ENCODE results near the gene PDZRN3.

PDZRN3 gene

GRCh38 chr3:73423116-73423515 lies 201.6 kb downstream of the PDZRN3 start:
- Histone ChIP-seq H3K36me3 (ENCODE audit: control insufficient read depth, insufficient read depth, low read length) (no peaks in the 10 kb centered on the region), H3K9ac (ENCODE audit: low read length) (no peak overlapping the region), H3K27ac (ENCODE audit: low read depth, low read length) (peak overlapping the region; percentile 80), H3K4me3 (ENCODE audit: low read length) (no peak overlapping the region), H3K4me1 (ENCODE audit: control insufficient read depth, insufficient read depth, low read length) (peaks cover 47% of the 10 kb centered on the region), H3K27me3 (ENCODE audit: control insufficient read depth, insufficient read depth, low read length) (no peaks in the 10 kb centered on the region)

- H3K9ac ChIP-seq (ENCODE audit: low read length) = no peak overlapping the region
- H3K27ac ChIP-seq (ENCODE audit: low read depth, low read length) = peak overlapping the region; percentile 80
- H3K4me1 ChIP-seq (ENCODE audit: control insufficient read depth, insufficient read depth, low read length) = peaks cover 44% of the 10 kb centered on the region
- no peaks in the 10 kb centered on the region for H3K27me3 ChIP-seq (ENCODE audit: control insufficient read depth, insufficient read depth, low read length)
- H3K36me3 ChIP-seq (ENCODE audit: control insufficient read depth, insufficient read depth, low read length) = no peaks in the 10 kb centered on the region
- H3K4me3 ChIP-seq (ENCODE audit: low read length) = no peak overlapping the region
These were observed 202.2 kb downstream of the PDZRN3 start for GRCh38 chr3:73422571-73422970.

- no peak overlapping the region for H3K9ac ChIP-seq (ENCODE audit: low read length)
- H3K27ac ChIP-seq (ENCODE audit: low read depth, low read length) = peak overlapping the region; percentile 80
- H3K4me3 ChIP-seq (ENCODE audit: low read length) = no peak overlapping the region
- no peaks in the 10 kb centered on the region for H3K27me3 ChIP-seq (ENCODE audit: control insufficient read depth, insufficient read depth, low read length)
- no peaks in the 10 kb centered on the region for H3K36me3 ChIP-seq (ENCODE audit: control insufficient read depth, insufficient read depth, low read length)
- H3K4me1 ChIP-seq (ENCODE audit: control insufficient read depth, insufficient read depth, low read length) = peaks cover 39% of the 10 kb centered on the region
These were observed 204.8 kb downstream of the PDZRN3 start for GRCh38 chr3:73419942-73420341.

- H3K4me3 ChIP-seq (ENCODE audit: low read length) = no peak overlapping the region
- peak overlapping the region; percentile 80 for H3K27ac ChIP-seq (ENCODE audit: low read depth, low read length)
- H3K36me3 ChIP-seq (ENCODE audit: control insufficient read depth, insufficient read depth, low read length) = no peaks in the 10 kb centered on the region
- H3K4me1 ChIP-seq (ENCODE audit: control insufficient read depth, insufficient read depth, low read length) = peaks cover 41% of the 10 kb centered on the region
- H3K9ac ChIP-seq (ENCODE audit: low read length) = no peak overlapping the region
- H3K27me3 ChIP-seq (ENCODE audit: control insufficient read depth, insufficient read depth, low read length) = no peaks in the 10 kb centered on the region
These were observed 205.4 kb downstream of the PDZRN3 start for GRCh38 chr3:73419179-73419803.

GRCh38 chr3:73418681-73419080 lies 206.1 kb downstream of the PDZRN3 start:
- Histone ChIP-seq H3K27ac (ENCODE audit: low read depth, low read length) (peak overlapping the region; percentile 80), H3K4me1 (ENCODE audit: control insufficient read depth, insufficient read depth, low read length) (peaks cover 41% of the 10 kb centered on the region)

GRCh38 chr3:73415118-73415517 lies 209.6 kb downstream of the PDZRN3 start:
- peaks cover 37% of the 10 kb centered on the region for H3K4me1 ChIP-seq (ENCODE audit: control insufficient read depth, insufficient read depth, low read length)
- no peak overlapping the region for H3K4me3 ChIP-seq (ENCODE audit: low read length)
- H3K36me3 ChIP-seq (ENCODE audit: control insufficient read depth, insufficient read depth, low read length) = no peaks in the 10 kb centered on the region
- no peak overlapping the region for H3K9ac ChIP-seq (ENCODE audit: low read length)
- H3K27ac ChIP-seq (ENCODE audit: low read depth, low read length) = no peak overlapping the region
- H3K27me3 ChIP-seq (ENCODE audit: control insufficient read depth, insufficient read depth, low read length) = no peaks in the 10 kb centered on the region

More at GRCh38 chr3:73418681-73419080, 206.1 kb downstream of the PDZRN3 start:
- no peaks in the 10 kb centered on the region for H3K36me3 ChIP-seq (ENCODE audit: control insufficient read depth, insufficient read depth, low read length)
- H3K9ac ChIP-seq (ENCODE audit: low read length) = no peak overlapping the region
- no peak overlapping the region for H3K4me3 ChIP-seq (ENCODE audit: low read length)
- H3K27me3 ChIP-seq (ENCODE audit: control insufficient read depth, insufficient read depth, low read length) = no peaks in the 10 kb centered on the region

- no peaks in the 10 kb centered on the region for H3K27me3 ChIP-seq (ENCODE audit: control insufficient read depth, insufficient read depth, low read length)
- no peak overlapping the region for H3K27ac ChIP-seq (ENCODE audit: low read depth, low read length)
- H3K9ac ChIP-seq (ENCODE audit: low read length) = no peak overlapping the region
- H3K36me3 ChIP-seq (ENCODE audit: control insufficient read depth, insufficient read depth, low read length) = no peaks in the 10 kb centered on the region
- peaks cover 39% of the 10 kb centered on the region for H3K4me1 ChIP-seq (ENCODE audit: control insufficient read depth, insufficient read depth, low read length)
- H3K4me3 ChIP-seq (ENCODE audit: low read length) = no peak overlapping the region
These were observed 211.1 kb downstream of the PDZRN3 start for GRCh38 chr3:73413619-73414018.

GRCh38 chr3:73411993-73412392 lies 212.7 kb downstream of the PDZRN3 start:
- no peaks in the 10 kb centered on the region for H3K27me3 ChIP-seq (ENCODE audit: control insufficient read depth, insufficient read depth, low read length)
- H3K36me3 ChIP-seq (ENCODE audit: control insufficient read depth, insufficient read depth, low read length) = no peaks in the 10 kb centered on the region
- peaks cover 41% of the 10 kb centered on the region for H3K4me1 ChIP-seq (ENCODE audit: control insufficient read depth, insufficient read depth, low read length)
- H3K27ac ChIP-seq (ENCODE audit: low read depth, low read length) = no peak overlapping the region
- H3K4me3 ChIP-seq (ENCODE audit: low read length) = no peak overlapping the region
- no peak overlapping the region for H3K9ac ChIP-seq (ENCODE audit: low read length)

- Histone ChIP-seq H3K4me3 (ENCODE audit: low read length) (no peak overlapping the region), H3K9ac (ENCODE audit: low read length) (no peak overlapping the region), H3K27me3 (ENCODE audit: control insufficient read depth, insufficient read depth, low read length) (no peaks in the 10 kb centered on the region), H3K36me3 (ENCODE audit: control insufficient read depth, insufficient read depth, low read length) (no peaks in the 10 kb centered on the region), H3K4me1 (ENCODE audit: control insufficient read depth, insufficient read depth, low read length) (peaks cover 45% of the 10 kb centered on the region), H3K27ac (ENCODE audit: low read depth, low read length) (no peak overlapping the region)
These were observed 213.2 kb downstream of the PDZRN3 start for GRCh38 chr3:73411545-73411944.

- Histone ChIP-seq H3K4me1 (ENCODE audit: control insufficient read depth, insufficient read depth, low read length) (peaks cover 63% of the 10 kb centered on the region), H3K27me3 (ENCODE audit: control insufficient read depth, insufficient read depth, low read length) (no peaks in the 10 kb centered on the region), H3K27ac (ENCODE audit: low read depth, low read length) (no peak overlapping the region), H3K4me3 (ENCODE audit: low read length) (no peak overlapping the region), H3K9ac (ENCODE audit: low read length) (no peak overlapping the region), H3K36me3 (ENCODE audit: control insufficient read depth, insufficient read depth, low read length) (no peaks in the 10 kb centered on the region)
These were observed 215.5 kb downstream of the PDZRN3 start for GRCh38 chr3:73409138-73409763.

GRCh38 chr3:73408634-73409033 lies 216.1 kb downstream of the PDZRN3 start:
- H3K36me3 ChIP-seq (ENCODE audit: control insufficient read depth, insufficient read depth, low read length) = peaks cover 2% of the 10 kb centered on the region
- H3K27ac ChIP-seq (ENCODE audit: low read depth, low read length) = no peak overlapping the region
- H3K4me1 ChIP-seq (ENCODE audit: control insufficient read depth, insufficient read depth, low read length) = peaks cover 66% of the 10 kb centered on the region
- H3K9ac ChIP-seq (ENCODE audit: low read length) = no peak overlapping the region
- no peaks in the 10 kb centered on the region for H3K27me3 ChIP-seq (ENCODE audit: control insufficient read depth, insufficient read depth, low read length)
- H3K4me3 ChIP-seq (ENCODE audit: low read length) = no peak overlapping the region

- H3K4me3 ChIP-seq (ENCODE audit: low read length) = no peak overlapping the region
- no peaks in the 10 kb centered on the region for H3K27me3 ChIP-seq (ENCODE audit: control insufficient read depth, insufficient read depth, low read length)
- H3K27ac ChIP-seq (ENCODE audit: low read depth, low read length) = no peak overlapping the region
- H3K36me3 ChIP-seq (ENCODE audit: control insufficient read depth, insufficient read depth, low read length) = peaks cover 2% of the 10 kb centered on the region
- H3K4me1 ChIP-seq (ENCODE audit: control insufficient read depth, insufficient read depth, low read length) = peaks cover 66% of the 10 kb centered on the region
- H3K9ac ChIP-seq (ENCODE audit: low read length) = no peak overlapping the region
These were observed 217.2 kb downstream of the PDZRN3 start for GRCh38 chr3:73407577-73407976.

- peak overlapping the region; percentile 19 for H3K4me3 ChIP-seq (ENCODE audit: low read length)
- no peak overlapping the region for H3K9ac ChIP-seq (ENCODE audit: low read length)
- H3K27me3 ChIP-seq (ENCODE audit: control insufficient read depth, insufficient read depth, low read length) = no peaks in the 10 kb centered on the region
- peaks cover 68% of the 10 kb centered on the region for H3K4me1 ChIP-seq (ENCODE audit: control insufficient read depth, insufficient read depth, low read length)
- peak overlapping the region; percentile 56 for H3K27ac ChIP-seq (ENCODE audit: low read depth, low read length)
- H3K36me3 ChIP-seq (ENCODE audit: control insufficient read depth, insufficient read depth, low read length) = peaks cover 2% of the 10 kb centered on the region
These were observed 218.9 kb downstream of the PDZRN3 start for GRCh38 chr3:73405853-73406252.
